ENCODE measurements around the gene LRCH1.

GRCh38 chr13:46735425-46735824 lies 182.5 kb downstream of the LRCH1 start:
- TF ChIP-seq CTCF (IDR thresholded peaks at IDR 0.05) (no peak), POLR2A (IDR thresholded peaks at IDR 0.05) (no peak)
